Mammary epithelial cell (primary cell): ENCODE measurements around the gene NR4A1.

Source experiments
- CTCF ChIP-seq, 2 donors: IDR thresholded peaks in 1 of 2; conservative IDR thresholded peaks in 1 of 2; 2 replicates each; pipeline ENCODE4 v1.5.1; 2011 to 2012; ENCODE audit warnings: inconsistent platforms in 2 of 2, low read length in 2 of 2, mild to moderate bottlenecking in 2 of 2, control low read depth in 1 of 2, low read depth in 1 of 2; ENCODE audit not compliant: insufficient read depth in 1 of 2; ENCODE audit errors: extremely low read depth in 1 of 2
- EZH2 ChIP-seq: IDR thresholded peaks from 2 replicates; pipeline ENCODE4 v1.6.1; 2012; ENCODE audit warnings: low read length, inconsistent platforms, borderline replicate concordance

DNA sequence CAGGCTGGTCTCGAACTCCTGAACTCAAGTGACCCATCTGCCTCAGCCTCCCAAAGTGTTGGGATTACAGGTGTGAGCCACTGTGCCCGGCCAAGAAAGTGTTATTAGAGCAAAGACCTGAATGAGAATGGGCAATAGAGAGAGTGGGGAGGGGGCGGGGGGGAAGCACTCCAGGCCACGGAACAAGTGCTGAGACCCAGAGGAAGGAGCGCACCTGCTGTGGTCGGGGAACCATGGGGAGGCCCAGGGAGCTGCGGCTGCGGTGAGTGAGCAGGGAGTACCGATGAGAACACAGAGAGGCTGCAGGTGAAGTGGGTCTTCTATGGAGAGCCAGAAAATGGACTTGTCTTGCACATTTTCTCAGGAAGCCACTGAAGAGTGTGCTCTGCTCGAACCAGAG is 39.0 kb downstream of the NR4A1 start:
- TF ChIP-seq CTCF (conservative IDR thresholded peaks at IDR 0.05 in 1 of 2, IDR thresholded peaks at IDR 0.05 in 1 of 2; ENCODE audit: extremely low read depth in 1 of 2, insufficient read depth in 1 of 2, low read depth in 1 of 2, low read length in 2 of 2) (no peak), EZH2 (no peak)
